A549 treated with AZD2906 at 1 μM for 4 hours (cell line): Measurements from ENCODE around the gene LRRC75A. TPM values are rescaled to one million over a fixed set of nuclear protein-coding genes. Genes with fewer than 3 reads are reported as not detected.

ENCODE experiments used
- total RNA-seq: library from RNA; stranded (reverse); fragments of 200-300 nt; extraction: Qiagen RNA extraction; gene quantifications from 5 replicates; pipeline ENCODE4 v1.2.3, GENCODE V29; 2022

Gene LRRC75A
- 0.99 to 1.3 TPM (median 1.1 TPM) in 5 replicates for total RNA-seq

GRCh38 chr17:16491703-16492612 lies at the start of gene LRRC75A:
LRRC75A (minus strand) TSS chr17:16492193; CDS start chr17:16491990, 203 bp downstream.

GRCh38 chr17:16415031-16415924 lies 76.7 kb downstream of the LRRC75A start, which contains the start of gene TRPV2:
TRPV2 (plus strand) TSS chr17:16415571; CDS start chr17:16417669, 2,098 bp downstream.

Other genes starting within 250 kb of the LRRC75A start
- 121 to 154 TPM (median 148 TPM) in 5 replicates for gene CENPV, start 138.7 kb downstream of the LRRC75A start, total RNA-seq
- 1,868 to 2,263 TPM (median 2,004 TPM) in 5 replicates for gene UBB, start 111.1 kb downstream of the LRRC75A start, total RNA-seq
- 0.36 to 0.83 TPM (median 0.53 TPM) in 5 replicates for gene TRPV2, start 76.6 kb downstream of the LRRC75A start, total RNA-seq
- 10.9 to 17.4 TPM (median 13.5 TPM) in 5 replicates for gene ZNF287, start 77.0 kb upstream of the LRRC75A start, total RNA-seq
- 0.85 to 1.9 TPM (median 1.3 TPM) in 5 replicates for gene ZNF624, start 161.7 kb upstream of the LRRC75A start, total RNA-seq
- 0.79 to 1.6 TPM (median 1.2 TPM) in 5 replicates for gene CCDC144A, start 198.0 kb upstream of the LRRC75A start, total RNA-seq